GM18526 (cell line): ENCODE data around the gene ORAI3.

ENCODE experiments used
- POLR2A ChIP-seq: IDR thresholded peaks from 3 replicates; pipeline ENCODE4 v1.6.1; 2011; ENCODE audit not compliant: insufficient read length; ENCODE audit errors: extremely low read depth

ORAI3 gene

GRCh38 chr16:30934827-30935557 lies 13.9 kb upstream of the ORAI3 start:
- no peak for TF ChIP-seq POLR2A

GRCh38 chr16:30937692-30938091 lies 11.2 kb upstream of the ORAI3 start:
- TF ChIP-seq POLR2A = no peak

- TF ChIP-seq POLR2A = no peak
Observed at GRCh38 chr16:30941600-30942425, 7.1 kb upstream of the ORAI3 start.

- TF ChIP-seq POLR2A = no peak
Observed at GRCh38 chr16:30942426-30942806, 6.5 kb upstream of the ORAI3 start.

GRCh38 chr16:30944352-30944751 lies 4.5 kb upstream of the ORAI3 start:
- TF ChIP-seq POLR2A = no peak

GRCh38 chr16:30946671-30947540 lies 2.0 kb upstream of the ORAI3 start:
- no peak for TF ChIP-seq POLR2A

GRCh38 chr16:30947541-30947858 lies 1.4 kb upstream of the ORAI3 start:
- no peak for TF ChIP-seq POLR2A

- TF ChIP-seq POLR2A = no peak
Observed at GRCh38 chr16:30947859-30948666, 805 bp upstream of the ORAI3 start.

- peak; percentile 60 for TF ChIP-seq POLR2A
Observed at GRCh38 chr16:30949650-30950515, 1.0 kb downstream of the ORAI3 start.

GRCh38 chr16:30950516-30951065 lies 1.7 kb downstream of the ORAI3 start:
- no peak for TF ChIP-seq POLR2A

- no peak for TF ChIP-seq POLR2A
Observed at GRCh38 chr16:30951193-30951592, 2.3 kb downstream of the ORAI3 start.

- TF ChIP-seq POLR2A = no peak
Observed at GRCh38 chr16:30951750-30952149, 2.9 kb downstream of the ORAI3 start.

- TF ChIP-seq POLR2A = no peak
Observed at GRCh38 chr16:30953111-30953510, 4.2 kb downstream of the ORAI3 start.
